GM21367 (cell line): ENCODE results near the gene COASY.
"Not testable (repeated sequence)": the region's sequence is repeated elsewhere in the genome, so short reads cannot be mapped to it uniquely, and the experiment has no call there.

ENCODE experiments used
- ATAC-seq: cut with Tn5 transposase; IDR thresholded peaks from one replicate; pipeline ENCODE4 v1.9.1; 2021; ENCODE audit not compliant: unreplicated experiment

COASY gene

DNA sequence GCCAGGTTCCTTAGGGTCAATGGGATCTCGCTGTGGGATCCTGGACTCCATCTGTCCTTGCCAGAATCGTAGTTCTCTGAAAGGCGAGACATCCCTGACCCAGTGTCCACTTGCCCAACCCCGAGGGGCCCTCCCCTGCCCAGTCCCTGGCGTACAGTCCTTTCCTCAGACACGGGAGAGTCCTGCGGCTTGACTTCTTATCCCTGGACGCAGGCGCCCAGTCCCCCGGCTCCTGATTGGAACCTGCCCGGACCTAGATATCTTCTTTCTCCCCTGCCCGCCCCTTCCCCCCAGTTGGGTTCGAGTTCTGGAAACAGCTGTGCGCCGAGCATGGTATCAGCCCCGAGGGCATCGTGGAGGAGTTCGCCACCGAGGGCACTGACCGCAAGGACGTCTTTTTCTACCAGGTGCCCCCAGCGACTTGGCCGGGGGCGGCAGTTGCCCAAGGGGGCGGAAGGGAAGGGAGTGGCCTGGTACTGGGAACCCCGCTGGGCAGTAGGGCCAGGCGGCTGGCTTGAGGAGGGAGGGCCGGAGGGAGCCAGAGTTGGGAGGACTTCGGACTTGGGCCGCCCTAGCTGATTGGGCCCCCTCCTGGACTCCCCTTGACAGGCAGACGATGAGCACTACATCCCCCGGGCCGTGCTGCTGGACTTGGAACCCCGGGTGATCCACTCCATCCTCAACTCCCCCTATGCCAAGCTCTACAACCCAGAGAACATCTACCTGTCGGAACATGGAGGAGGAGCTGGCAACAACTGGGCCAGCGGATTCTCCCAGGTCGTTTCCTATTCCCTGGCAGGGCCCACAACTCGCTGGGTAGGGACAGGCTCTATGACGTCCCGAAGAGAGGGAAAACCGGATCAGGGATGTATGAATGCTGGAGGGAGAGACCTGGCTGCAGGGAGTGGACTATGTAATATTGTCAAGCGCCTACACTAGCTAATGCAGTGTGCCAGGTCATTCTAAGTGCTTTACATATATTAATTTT is 48.2 kb downstream of the COASY start:
- ATAC-seq: not testable (repeated sequence)

DNA sequence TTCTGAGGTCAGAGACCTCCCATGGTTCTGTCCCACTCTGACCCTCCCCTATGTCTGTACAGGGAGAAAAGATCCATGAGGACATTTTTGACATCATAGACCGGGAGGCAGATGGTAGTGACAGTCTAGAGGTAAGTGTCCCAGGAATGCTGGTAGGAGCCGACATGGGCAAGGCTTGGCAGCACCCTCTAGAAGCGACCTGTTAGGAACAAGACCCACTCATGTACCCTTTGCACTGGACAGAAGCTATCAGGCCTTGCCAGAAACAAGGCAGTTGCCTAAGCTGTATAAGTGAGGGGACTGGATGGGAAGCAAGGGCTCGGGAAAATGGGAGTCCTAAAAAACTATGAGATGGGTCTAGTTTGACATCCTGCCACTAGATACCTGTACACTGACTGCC is 50.1 kb downstream of the COASY start:
- no peak for ATAC-seq

DNA sequence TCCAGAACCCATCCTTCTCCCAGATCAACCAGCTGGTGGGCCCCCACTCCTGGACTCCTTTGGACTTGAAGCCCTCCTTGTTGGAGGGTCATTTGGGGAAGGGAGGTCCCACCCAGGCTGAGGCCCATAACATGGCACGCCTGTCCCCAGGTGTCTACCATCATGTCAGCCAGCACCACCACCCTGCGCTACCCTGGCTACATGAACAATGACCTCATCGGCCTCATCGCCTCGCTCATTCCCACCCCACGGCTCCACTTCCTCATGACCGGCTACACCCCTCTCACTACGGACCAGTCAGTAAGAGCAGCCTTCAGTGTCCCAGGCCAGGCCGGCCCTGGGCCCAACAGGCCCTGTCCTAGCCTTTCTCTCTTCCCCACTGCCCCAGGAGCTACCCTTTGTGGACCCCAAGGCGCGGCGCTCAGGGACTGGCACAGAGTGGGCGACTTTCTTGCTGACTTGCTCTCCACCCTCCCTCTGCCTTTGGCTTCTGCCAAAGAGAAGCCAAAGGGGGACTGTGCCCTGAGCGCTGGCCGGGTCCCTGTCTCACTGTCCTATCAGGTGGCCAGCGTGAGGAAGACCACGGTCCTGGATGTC is 51.8 kb downstream of the COASY start:
- ATAC-seq: no peak
